ENCODE data around the gene EXOC4. TPM values are rescaled to one million over a fixed set of nuclear protein-coding genes. Genes with fewer than 3 reads are reported as not detected.
A peak's percentile ranks its signal among the peaks of the same experiment; 100 is the strongest.

The EXOC4 gene
- total and polyA plus RNA-seq, 2 of the 13 experiments (the other 11 are each of a cell fraction or from before 2014, with no cell fraction given), result 22.5 to 39.0 TPM

DNA sequence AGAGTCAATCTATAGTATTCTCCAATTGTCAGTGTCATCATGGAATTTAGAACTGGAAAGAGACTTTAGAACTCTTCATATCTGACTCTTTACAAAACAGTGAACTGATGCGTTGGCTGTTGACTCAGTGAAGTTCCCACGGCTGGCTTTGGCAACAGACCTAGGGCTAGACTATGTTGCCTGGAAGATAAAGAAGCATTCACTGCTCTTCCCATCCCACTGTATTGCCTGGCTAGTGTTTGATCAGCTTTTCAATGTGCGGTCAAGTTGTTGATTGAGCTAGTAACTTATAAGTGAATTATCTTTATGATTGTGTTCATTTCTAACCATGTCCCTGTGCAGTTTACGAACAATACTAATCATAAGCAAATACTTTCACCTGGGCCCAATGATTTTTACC, 508.6 kb downstream of the EXOC4 start:
- Histone ChIP-seq H3K27ac (ENCODE audit: extremely low read length, insufficient read depth, low read length) (no peak overlapping the region), H4K20me1 (ENCODE audit: insufficient read depth, low read length) (no peaks in the 10 kb centered on the region), H3K9ac (ENCODE audit: insufficient read depth, low read depth, low read length) (no peak overlapping the region), H3K9me3 (ENCODE audit: low read length) (no peaks in the 10 kb centered on the region), H3K27me3 (ENCODE audit: control insufficient read depth in 1 of 2, insufficient read depth in 2 of 2, low read length in 2 of 2) (no peaks in the 10 kb centered on the region), H3K36me3 (replicated peaks in 1 of 2; ENCODE audit: control insufficient read depth in 1 of 2, insufficient read depth in 2 of 2, low read length in 2 of 2) (no peaks in the 10 kb centered on the region), H3K79me2 (ENCODE audit: insufficient read depth, low read length) (no peaks in the 10 kb centered on the region), H2AFZ (ENCODE audit: low read length) (no peak overlapping the region), H3K4me2 (ENCODE audit: low read depth, low read length) (no peak overlapping the region), H3K4me1 (ENCODE audit: insufficient read depth, low read length) (no peaks in the 10 kb centered on the region), H3K4me3 (replicated peaks in 1 of 3; ENCODE audit: insufficient read depth in 1 of 3, low read depth in 2 of 3, low read length in 3 of 3) (no peak overlapping the region)
- ATAC-seq (no peak), FAIRE-seq (no peak), DNase-seq (ENCODE audit: low spot score) (peak; percentile 25)
- BruUV-seq (replicated peaks), result no TSS peak
- ChIA-PET CTCF (ENCODE audit: low intra/inter-chr PET ratio, low total read pairs) (no interaction called here), POLR2A (no interaction called here)
- intact Hi-C loops (cut with micrococcal nuclease; ENCODE audit: unreplicated experiment) (no loop called here), in situ Hi-C loops (cut with HindIII; ENCODE audit: extremely low pct_ligation_motif_present, low pct_unique_long_range_greater_than_20kb) (no loop called here)
- WGBS (ENCODE audit: low lambda C conversion rate), result 91% methylated on average over 4 of the region's 4 CpGs
- TF ChIP-seq ZNF33B (CRISPR knock-in tag; IDR thresholded peaks at IDR 0.05) (no peak), ZNF331 (CRISPR knock-in tag; IDR thresholded peaks at IDR 0.05) (no peak), ERF (CRISPR knock-in tag; IDR thresholded peaks at IDR 0.05) (no peak), ATF1 (CRISPR knock-in tag; IDR thresholded peaks at IDR 0.05) (no peak), ZNF20 (CRISPR knock-in tag; IDR thresholded peaks at IDR 0.05) (no peak), ZKSCAN5 (CRISPR knock-in tag; IDR thresholded peaks at IDR 0.05) (no peak), TCF7 (IDR thresholded peaks at IDR 0.05; ENCODE audit: low read depth) (no peak), ZNF790 (CRISPR knock-in tag; IDR thresholded peaks at IDR 0.05; ENCODE audit: borderline replicate concordance) (no peak), MATR3 (CRISPR knock-in tag; IDR thresholded peaks at IDR 0.05) (no peak), HOXA3 (CRISPR knock-in tag; IDR thresholded peaks at IDR 0.05) (no peak), PTBP1 (IDR thresholded peaks at IDR 0.05; ENCODE audit: low read depth, low read length, poor library complexity, severe bottlenecking) (no peak), TGIF2 (CRISPR knock-in tag; IDR thresholded peaks at IDR 0.05) (no peak), ATAD3A (CRISPR knock-in tag; IDR thresholded peaks at IDR 0.05) (no peak), ZNF232 (CRISPR knock-in tag; IDR thresholded peaks at IDR 0.05; ENCODE audit: borderline replicate concordance) (no peak), ZNF598 (CRISPR knock-in tag; IDR thresholded peaks at IDR 0.05; ENCODE audit: borderline replicate concordance) (no peak), ZNF883 (CRISPR knock-in tag; IDR thresholded peaks at IDR 0.05; ENCODE audit: not compliant biosample characterization) (no peak), PITX1 (CRISPR knock-in tag; IDR thresholded peaks at IDR 0.05) (no peak)
- TF ChIP-seq, protein P1, sequence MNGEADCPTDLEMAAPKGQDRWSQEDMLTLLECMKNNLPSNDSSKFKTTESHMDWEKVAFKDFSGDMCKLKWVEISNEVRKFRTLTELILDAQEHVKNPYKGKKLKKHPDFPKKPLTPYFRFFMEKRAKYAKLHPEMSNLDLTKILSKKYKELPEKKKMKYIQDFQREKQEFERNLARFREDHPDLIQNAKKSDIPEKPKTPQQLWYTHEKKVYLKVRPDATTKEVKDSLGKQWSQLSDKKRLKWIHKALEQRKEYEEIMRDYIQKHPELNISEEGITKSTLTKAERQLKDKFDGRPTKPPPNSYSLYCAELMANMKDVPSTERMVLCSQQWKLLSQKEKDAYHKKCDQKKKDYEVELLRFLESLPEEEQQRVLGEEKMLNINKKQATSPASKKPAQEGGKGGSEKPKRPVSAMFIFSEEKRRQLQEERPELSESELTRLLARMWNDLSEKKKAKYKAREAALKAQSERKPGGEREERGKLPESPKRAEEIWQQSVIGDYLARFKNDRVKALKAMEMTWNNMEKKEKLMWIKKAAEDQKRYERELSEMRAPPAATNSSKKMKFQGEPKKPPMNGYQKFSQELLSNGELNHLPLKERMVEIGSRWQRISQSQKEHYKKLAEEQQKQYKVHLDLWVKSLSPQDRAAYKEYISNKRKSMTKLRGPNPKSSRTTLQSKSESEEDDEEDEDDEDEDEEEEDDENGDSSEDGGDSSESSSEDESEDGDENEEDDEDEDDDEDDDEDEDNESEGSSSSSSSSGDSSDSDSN (CRISPR knock-in tag; IDR thresholded peaks at IDR 0.05), result no peak

Data from HepG2 (cell line).